Breast epithelium (tissue), 3 donors: ENCODE measurements around the gene HPCAL1.

Experiments used
- CTCF ChIP-seq, 3 donors: fragments of 450-650 bp; IDR thresholded peaks; one replicate each; pipeline ENCODE4 v1.5.1; 2016 to 2017; ENCODE audit warnings: antibody characterized with exemption in 3 of 3, mild to moderate bottlenecking in 3 of 3, moderate library complexity in 3 of 3
- POLR2AphosphoS5 ChIP-seq, 3 donors: sonication (generic); formaldehyde crosslinking; IDR thresholded peaks; one replicate each; pipeline ENCODE4 v1.6.1; 2017; ENCODE audit warnings: antibody characterized with exemption in 3 of 3

DNA sequence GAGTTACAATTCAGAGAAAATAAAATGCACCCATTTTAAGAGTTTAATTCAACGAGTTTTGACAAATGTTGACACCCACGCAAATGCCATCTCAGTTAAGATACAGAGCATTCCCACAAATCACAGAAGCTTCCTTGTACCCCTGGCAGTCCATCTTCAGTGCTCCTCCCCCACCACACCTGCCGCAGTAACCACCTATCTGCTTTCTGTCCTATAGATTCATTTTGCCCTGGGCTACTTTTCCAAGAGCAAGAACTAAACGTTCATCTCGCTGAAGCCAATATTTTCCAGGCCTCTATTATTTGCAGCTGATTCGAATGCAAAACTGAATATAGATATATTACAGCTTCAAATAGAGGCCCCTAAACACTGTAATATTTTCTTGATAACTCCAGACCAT is 13.4 kb upstream of the HPCAL1 start:
- no peak for TF ChIP-seq CTCF (IDR thresholded peaks at IDR 0.05)
- TF ChIP-seq POLR2AphosphoS5 (IDR thresholded peaks at IDR 0.05), result no peak
